Left lobe of liver (tissue), 2 donors: ENCODE results near the gene CDK5RAP3. TPM values are rescaled to one million over a fixed set of nuclear protein-coding genes. Genes with fewer than 3 reads are reported as not detected.
A peak's percentile ranks its signal among the peaks of the same experiment; 100 is the strongest.
"Not testable (repeated sequence)": the region's sequence is repeated elsewhere in the genome, so short reads cannot be mapped to it uniquely, and the experiment has no call there.

Experiments used
- ATAC-seq: fragments of 200-7000 bp; cut with Tn5 transposase; one replicate; pipeline ENCODE4 v1.9.1; 2020; ENCODE audit warnings: mild to moderate bottlenecking, moderate library complexity
- DNase-seq: peaks from one replicate; pipeline ENCODE4 v3.0.0-alpha.2; 2020; ENCODE audit warnings: low spot score
- total RNA-seq: library from RNA; stranded (reverse); gene quantifications from one replicate; pipeline ENCODE4 v1.2.1, GENCODE V29; 2021
- donor health status: DM: no; HTN: no; CAD: no; lungs with moderate emphysema.
- donor health status: DM: no; HTN: yes; CAD: no.

The CDK5RAP3 gene
- total RNA-seq, 1 donor from 2014 or later = 107 TPM

GRCh38 chr17:47969930-47970724 is 786 bp upstream of the CDK5RAP3 start:
- DNase-seq (no peak), ATAC-seq (peak; percentile 10)

- no peak for DNase-seq
Measured at GRCh38 chr17:47973541-47973940, 2.6 kb downstream of the CDK5RAP3 start.

GRCh38 chr17:47975189-47975822 is 4.4 kb downstream of the CDK5RAP3 start:
- DNase-seq (no peak), ATAC-seq (no peak)

More at GRCh38 chr17:47973541-47973940, 2.6 kb downstream of the CDK5RAP3 start:
- ATAC-seq = no peak

- DNase-seq (no peak), ATAC-seq (no peak)
Measured at GRCh38 chr17:47975823-47976205, 4.9 kb downstream of the CDK5RAP3 start.

GRCh38 chr17:47978324-47978723 is 7.4 kb downstream of the CDK5RAP3 start:
- ATAC-seq = peak; percentile 65
- peak; percentile 50 for DNase-seq

GRCh38 chr17:47980541-47980940 is 9.6 kb downstream of the CDK5RAP3 start:
- DNase-seq (no peak), ATAC-seq (no peak)

GRCh38 chr17:47981462-47981861 is 10.5 kb downstream of the CDK5RAP3 start:
- ATAC-seq = no peak
- no peak for DNase-seq

GRCh38 chr17:47982091-47982617 is 11.2 kb downstream of the CDK5RAP3 start:
- DNase-seq (no peak), ATAC-seq (no peak)

- DNase-seq (no peak), ATAC-seq (no peak)
Measured at GRCh38 chr17:47982645-47983390, 11.9 kb downstream of the CDK5RAP3 start.

- ATAC-seq = no peak
Measured at GRCh38 chr17:47983492-47984223, 12.7 kb downstream of the CDK5RAP3 start.

GRCh38 chr17:47986520-47986919 is 15.6 kb downstream of the CDK5RAP3 start:
- ATAC-seq (no peak), DNase-seq (no peak)

More at GRCh38 chr17:47983492-47984223, 12.7 kb downstream of the CDK5RAP3 start:
- DNase-seq = no peak

- DNase-seq (no peak), ATAC-seq (peak; percentile 45)
Measured at GRCh38 chr17:47987240-47987835, 16.4 kb downstream of the CDK5RAP3 start.

GRCh38 chr17:47988445-47988844 is 17.5 kb downstream of the CDK5RAP3 start:
- not testable (repeated sequence) for DNase-seq, ATAC-seq

- ATAC-seq (no peak), DNase-seq (no peak)
Measured at GRCh38 chr17:47989159-47989558, 18.2 kb downstream of the CDK5RAP3 start.

- ATAC-seq (no peak), DNase-seq (no peak)
Measured at GRCh38 chr17:47989700-47990099, 18.8 kb downstream of the CDK5RAP3 start.

- DNase-seq (no peak), ATAC-seq (no peak)
Measured at GRCh38 chr17:47990962-47991731, 20.2 kb downstream of the CDK5RAP3 start.

- DNase-seq = no peak
- no peak for ATAC-seq
Measured at GRCh38 chr17:47992216-47992615, 21.3 kb downstream of the CDK5RAP3 start.

GRCh38 chr17:47993031-47993564 is 22.2 kb downstream of the CDK5RAP3 start:
- DNase-seq = no peak
- ATAC-seq = no peak

- no peak for ATAC-seq
- no peak for DNase-seq
Measured at GRCh38 chr17:47993964-47994363, 23.1 kb downstream of the CDK5RAP3 start.
